ENCODE data around the gene MUCL1. TPM values are rescaled to one million over a fixed set of nuclear protein-coding genes. Genes with fewer than 3 reads are reported as not detected.

Gene MUCL1
- total and polyA plus RNA-seq, 2 experiments from 2014 or later: not detected

DNA sequence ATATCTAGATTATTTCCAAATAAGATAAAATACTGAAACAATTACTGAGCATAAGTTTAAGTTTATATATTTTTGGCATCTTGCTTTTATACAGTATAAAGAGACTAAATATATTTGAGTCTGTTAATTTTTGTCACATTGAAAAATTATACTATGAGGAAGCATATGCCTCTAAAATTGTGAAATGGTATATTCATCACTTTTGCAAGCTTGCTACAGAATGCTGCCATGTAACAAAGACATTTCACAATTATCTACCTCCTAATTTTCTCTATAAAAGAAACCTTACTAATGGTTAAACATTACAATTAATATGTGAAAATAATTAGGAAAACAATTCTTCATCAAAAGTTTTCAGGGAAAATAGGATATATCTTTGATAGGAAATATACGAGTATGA lies 22.7 kb upstream of the MUCL1 start (continued):
- TF ChIP-seq POLR2AphosphoS5 (IDR thresholded peaks at IDR 0.05; ENCODE audit: low read depth): no peak
- TF ChIP-seq JUNB (IDR thresholded peaks at IDR 0.05; ENCODE audit: unreplicated experiment): no peak
- TF ChIP-seq, protein P1, sequence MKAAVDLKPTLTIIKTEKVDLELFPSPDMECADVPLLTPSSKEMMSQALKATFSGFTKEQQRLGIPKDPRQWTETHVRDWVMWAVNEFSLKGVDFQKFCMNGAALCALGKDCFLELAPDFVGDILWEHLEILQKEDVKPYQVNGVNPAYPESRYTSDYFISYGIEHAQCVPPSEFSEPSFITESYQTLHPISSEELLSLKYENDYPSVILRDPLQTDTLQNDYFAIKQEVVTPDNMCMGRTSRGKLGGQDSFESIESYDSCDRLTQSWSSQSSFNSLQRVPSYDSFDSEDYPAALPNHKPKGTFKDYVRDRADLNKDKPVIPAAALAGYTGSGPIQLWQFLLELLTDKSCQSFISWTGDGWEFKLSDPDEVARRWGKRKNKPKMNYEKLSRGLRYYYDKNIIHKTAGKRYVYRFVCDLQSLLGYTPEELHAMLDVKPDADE (IDR thresholded peaks at IDR 0.05): no peak
- TF ChIP-seq EZH2 (IDR thresholded peaks at IDR 0.05; ENCODE audit: low read depth, unreplicated experiment): no peak
- no peak for TF ChIP-seq ZNF331 (CRISPR knock-in tag; IDR thresholded peaks at IDR 0.05; ENCODE audit: low read depth)

GRCh38 chr12:54840244-54840865 lies 14.0 kb upstream of the MUCL1 start:
- Histone ChIP-seq H3K9me2 (ENCODE audit: insufficient read depth) (no peaks in the 10 kb centered on the region), H3K27me3 (ENCODE audit: insufficient read depth) (no peaks in the 10 kb centered on the region), H3K4me2 (no peak overlapping the region), H3K36me3 (ENCODE audit: insufficient read depth) (no peaks in the 10 kb centered on the region), H3K4me1 (ENCODE audit: insufficient read depth) (no peaks in the 10 kb centered on the region), H3K27ac (ENCODE audit: low read depth) (no peak overlapping the region), H3K79me2 (replicated peaks; ENCODE audit: insufficient read depth) (no peaks in the 10 kb centered on the region), H3K4me3 (no peak overlapping the region), H4K20me1 (replicated peaks; ENCODE audit: insufficient read depth) (no peaks in the 10 kb centered on the region; the same call in 1 of the 2 replicates), H2AFZ (no peak overlapping the region), H3F3A (replicated peaks; ENCODE audit: low read depth) (no peaks in the 10 kb centered on the region)
- H3K4me3 Mint-ChIP-seq: no peak overlapping the region
- DNase-seq (ENCODE audit: low spot score) (no peak), ATAC-seq (no peak)
- H3K9me3 Mint-ChIP-seq: no peaks in the 10 kb centered on the region; the same call in 1 of the 3 replicates
- peaks cover 3% of the 10 kb centered on the region for H3K27me3 Mint-ChIP-seq (ENCODE audit: insufficient read depth, low read depth, poor library complexity)
- H3K36me3 Mint-ChIP-seq (ENCODE audit: low read depth): no peaks in the 10 kb centered on the region
- TF ChIP-seq, protein P2, sequence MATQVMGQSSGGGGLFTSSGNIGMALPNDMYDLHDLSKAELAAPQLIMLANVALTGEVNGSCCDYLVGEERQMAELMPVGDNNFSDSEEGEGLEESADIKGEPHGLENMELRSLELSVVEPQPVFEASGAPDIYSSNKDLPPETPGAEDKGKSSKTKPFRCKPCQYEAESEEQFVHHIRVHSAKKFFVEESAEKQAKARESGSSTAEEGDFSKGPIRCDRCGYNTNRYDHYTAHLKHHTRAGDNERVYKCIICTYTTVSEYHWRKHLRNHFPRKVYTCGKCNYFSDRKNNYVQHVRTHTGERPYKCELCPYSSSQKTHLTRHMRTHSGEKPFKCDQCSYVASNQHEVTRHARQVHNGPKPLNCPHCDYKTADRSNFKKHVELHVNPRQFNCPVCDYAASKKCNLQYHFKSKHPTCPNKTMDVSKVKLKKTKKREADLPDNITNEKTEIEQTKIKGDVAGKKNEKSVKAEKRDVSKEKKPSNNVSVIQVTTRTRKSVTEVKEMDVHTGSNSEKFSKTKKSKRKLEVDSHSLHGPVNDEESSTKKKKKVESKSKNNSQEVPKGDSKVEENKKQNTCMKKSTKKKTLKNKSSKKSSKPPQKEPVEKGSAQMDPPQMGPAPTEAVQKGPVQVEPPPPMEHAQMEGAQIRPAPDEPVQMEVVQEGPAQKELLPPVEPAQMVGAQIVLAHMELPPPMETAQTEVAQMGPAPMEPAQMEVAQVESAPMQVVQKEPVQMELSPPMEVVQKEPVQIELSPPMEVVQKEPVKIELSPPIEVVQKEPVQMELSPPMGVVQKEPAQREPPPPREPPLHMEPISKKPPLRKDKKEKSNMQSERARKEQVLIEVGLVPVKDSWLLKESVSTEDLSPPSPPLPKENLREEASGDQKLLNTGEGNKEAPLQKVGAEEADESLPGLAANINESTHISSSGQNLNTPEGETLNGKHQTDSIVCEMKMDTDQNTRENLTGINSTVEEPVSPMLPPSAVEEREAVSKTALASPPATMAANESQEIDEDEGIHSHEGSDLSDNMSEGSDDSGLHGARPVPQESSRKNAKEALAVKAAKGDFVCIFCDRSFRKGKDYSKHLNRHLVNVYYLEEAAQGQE (IDR thresholded peaks at IDR 0.05; ENCODE audit: unreplicated experiment): no peak
- TF ChIP-seq STAT1 (IDR thresholded peaks at IDR 0.05; ENCODE audit: unreplicated experiment) (no peak), EZH2phosphoT487 (IDR thresholded peaks at IDR 0.05; ENCODE audit: unreplicated experiment) (no peak), ZNF331 (CRISPR knock-in tag; IDR thresholded peaks at IDR 0.05; ENCODE audit: low read depth) (no peak), EZH2 (IDR thresholded peaks at IDR 0.05; ENCODE audit: low read depth, unreplicated experiment) (no peak), ZNF462 (CRISPR knock-in tag; IDR thresholded peaks at IDR 0.05) (no peak), CREB1 (CRISPR knock-in tag; IDR thresholded peaks at IDR 0.05; ENCODE audit: low read depth) (no peak), JUNB (IDR thresholded peaks at IDR 0.05; ENCODE audit: unreplicated experiment) (no peak)
- TF ChIP-seq, protein P3, sequence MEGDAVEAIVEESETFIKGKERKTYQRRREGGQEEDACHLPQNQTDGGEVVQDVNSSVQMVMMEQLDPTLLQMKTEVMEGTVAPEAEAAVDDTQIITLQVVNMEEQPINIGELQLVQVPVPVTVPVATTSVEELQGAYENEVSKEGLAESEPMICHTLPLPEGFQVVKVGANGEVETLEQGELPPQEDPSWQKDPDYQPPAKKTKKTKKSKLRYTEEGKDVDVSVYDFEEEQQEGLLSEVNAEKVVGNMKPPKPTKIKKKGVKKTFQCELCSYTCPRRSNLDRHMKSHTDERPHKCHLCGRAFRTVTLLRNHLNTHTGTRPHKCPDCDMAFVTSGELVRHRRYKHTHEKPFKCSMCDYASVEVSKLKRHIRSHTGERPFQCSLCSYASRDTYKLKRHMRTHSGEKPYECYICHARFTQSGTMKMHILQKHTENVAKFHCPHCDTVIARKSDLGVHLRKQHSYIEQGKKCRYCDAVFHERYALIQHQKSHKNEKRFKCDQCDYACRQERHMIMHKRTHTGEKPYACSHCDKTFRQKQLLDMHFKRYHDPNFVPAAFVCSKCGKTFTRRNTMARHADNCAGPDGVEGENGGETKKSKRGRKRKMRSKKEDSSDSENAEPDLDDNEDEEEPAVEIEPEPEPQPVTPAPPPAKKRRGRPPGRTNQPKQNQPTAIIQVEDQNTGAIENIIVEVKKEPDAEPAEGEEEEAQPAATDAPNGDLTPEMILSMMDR (conservative IDR thresholded peaks at IDR 0.05; ENCODE audit: low read depth in 2 of 2): no peak
- no peaks in the 10 kb centered on the region for H3K4me1 Mint-ChIP-seq
- H3K27ac Mint-ChIP-seq: no peak overlapping the region
